HepG2 (cell line): Measurements from ENCODE around the gene OR2V2. TPM values are rescaled to one million over a fixed set of nuclear protein-coding genes. Genes with fewer than 3 reads are reported as not detected.

Source experiments
- NBN ChIP-seq: fragments of 450-650 bp; conservative IDR thresholded peaks from 2 replicates; pipeline ENCODE4 v1.6.1; 2017
- RFX1 ChIP-seq: fragments of 450-650 bp; IDR thresholded peaks from 2 replicates; pipeline ENCODE4 v1.6.1; 2017
- RXRA ChIP-seq: sonication (generic); formaldehyde crosslinking; IDR thresholded peaks from 2 replicates; pipeline ENCODE4 v1.5.1; 2020; ENCODE audit warnings: missing genetic modification reagents
- SCMH1 ChIP-seq: sonication (generic); formaldehyde crosslinking; IDR thresholded peaks from 2 replicates; pipeline ENCODE4 v1.9.0; 2021; ENCODE audit warnings: missing genetic modification reagents, mild to moderate bottlenecking, borderline replicate concordance
- polyA plus RNA-seq, 8 experiments: library from polyadenylated mRNA; depleted of rRNA in 3 of 8; stranded (reverse) in 7 of 8; unstranded in 1 of 8; fragments of >200 nt; fragmentation: Illumina TruSeq in 4 of 8; extraction: Trizol in 4 of 8; gene quantifications; 2 replicates each; pipeline versions ENCODE4 v1.2.1 to v1.2.3, GENCODE V29; 2011 to 2016; ENCODE audit warnings: low read depth in 4 of 8, missing spikeins in 1 of 8, mixed read lengths in 1 of 8; ENCODE audit not compliant: insufficient read depth in 1 of 8
- total RNA-seq, 5 experiments: library from RNA; depleted of rRNA; stranded (reverse); fragments of >200 nt; fragmentation: Illumina TruSeq; extraction: Trizol; gene quantifications; 2 replicates each; pipeline ENCODE4 v1.2.3, GENCODE V29; 2016; ENCODE audit warnings: low read depth in 1 of 5
- TF ChIP-seq, protein P1 (sequence below): fragments of 450-650 bp; IDR thresholded peaks from 2 replicates; pipeline ENCODE4 v1.6.1; 2017; ENCODE audit warnings: mild to moderate bottlenecking
- TF ChIP-seq, protein P2 (sequence below): sonication (generic); formaldehyde crosslinking; IDR thresholded peaks from 2 replicates; pipeline ENCODE4 v1.5.0; 2020; ENCODE audit warnings: missing genetic modification reagents
- TF ChIP-seq, protein P3 (sequence below): sonication (generic); formaldehyde crosslinking; IDR thresholded peaks from 2 replicates; pipeline ENCODE4 v1.5.0; 2020; ENCODE audit warnings: mild to moderate bottlenecking, missing genetic modification reagents, borderline replicate concordance

The OR2V2 gene
- total and polyA plus RNA-seq, 2 of the 13 experiments (the other 11 are each of a cell fraction or from before 2014, with no cell fraction given), result not detected

DNA sequence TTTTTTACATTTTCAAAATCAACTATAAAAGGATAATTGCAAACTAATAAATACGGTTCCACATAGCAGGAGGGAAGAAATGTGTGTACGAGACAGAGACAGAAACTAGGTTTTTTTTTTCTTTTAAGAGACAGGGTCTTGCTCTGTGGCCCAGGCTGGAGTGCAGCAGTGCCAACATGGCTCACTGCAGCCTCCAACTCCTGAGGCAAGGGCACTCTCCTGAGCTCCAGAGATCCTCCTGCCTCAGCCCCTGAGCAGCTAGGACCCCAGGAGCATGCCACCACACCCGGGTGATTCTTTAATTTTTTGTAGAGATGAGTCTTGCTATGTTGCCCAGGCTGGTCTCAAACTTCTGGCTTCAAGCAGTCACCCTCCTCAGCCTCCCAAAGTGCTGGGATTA lies 14.3 kb upstream of the OR2V2 start (continued):
- TF ChIP-seq, protein P1, sequence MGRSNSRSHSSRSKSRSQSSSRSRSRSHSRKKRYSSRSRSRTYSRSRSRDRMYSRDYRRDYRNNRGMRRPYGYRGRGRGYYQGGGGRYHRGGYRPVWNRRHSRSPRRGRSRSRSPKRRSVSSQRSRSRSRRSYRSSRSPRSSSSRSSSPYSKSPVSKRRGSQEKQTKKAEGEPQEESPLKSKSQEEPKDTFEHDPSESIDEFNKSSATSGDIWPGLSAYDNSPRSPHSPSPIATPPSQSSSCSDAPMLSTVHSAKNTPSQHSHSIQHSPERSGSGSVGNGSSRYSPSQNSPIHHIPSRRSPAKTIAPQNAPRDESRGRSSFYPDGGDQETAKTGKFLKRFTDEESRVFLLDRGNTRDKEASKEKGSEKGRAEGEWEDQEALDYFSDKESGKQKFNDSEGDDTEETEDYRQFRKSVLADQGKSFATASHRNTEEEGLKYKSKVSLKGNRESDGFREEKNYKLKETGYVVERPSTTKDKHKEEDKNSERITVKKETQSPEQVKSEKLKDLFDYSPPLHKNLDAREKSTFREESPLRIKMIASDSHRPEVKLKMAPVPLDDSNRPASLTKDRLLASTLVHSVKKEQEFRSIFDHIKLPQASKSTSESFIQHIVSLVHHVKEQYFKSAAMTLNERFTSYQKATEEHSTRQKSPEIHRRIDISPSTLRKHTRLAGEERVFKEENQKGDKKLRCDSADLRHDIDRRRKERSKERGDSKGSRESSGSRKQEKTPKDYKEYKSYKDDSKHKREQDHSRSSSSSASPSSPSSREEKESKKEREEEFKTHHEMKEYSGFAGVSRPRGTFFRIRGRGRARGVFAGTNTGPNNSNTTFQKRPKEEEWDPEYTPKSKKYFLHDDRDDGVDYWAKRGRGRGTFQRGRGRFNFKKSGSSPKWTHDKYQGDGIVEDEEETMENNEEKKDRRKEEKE, result no peak
- TF ChIP-seq RFX1, result no peak
- TF ChIP-seq NBN, result no peak
- TF ChIP-seq SCMH1 (CRISPR knock-in tag), result no peak
- TF ChIP-seq, protein P2, sequence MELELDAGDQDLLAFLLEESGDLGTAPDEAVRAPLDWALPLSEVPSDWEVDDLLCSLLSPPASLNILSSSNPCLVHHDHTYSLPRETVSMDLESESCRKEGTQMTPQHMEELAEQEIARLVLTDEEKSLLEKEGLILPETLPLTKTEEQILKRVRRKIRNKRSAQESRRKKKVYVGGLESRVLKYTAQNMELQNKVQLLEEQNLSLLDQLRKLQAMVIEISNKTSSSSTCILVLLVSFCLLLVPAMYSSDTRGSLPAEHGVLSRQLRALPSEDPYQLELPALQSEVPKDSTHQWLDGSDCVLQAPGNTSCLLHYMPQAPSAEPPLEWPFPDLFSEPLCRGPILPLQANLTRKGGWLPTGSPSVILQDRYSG, result no peak
- TF ChIP-seq RXRA (CRISPR knock-in tag), result no peak
- TF ChIP-seq, protein P3, sequence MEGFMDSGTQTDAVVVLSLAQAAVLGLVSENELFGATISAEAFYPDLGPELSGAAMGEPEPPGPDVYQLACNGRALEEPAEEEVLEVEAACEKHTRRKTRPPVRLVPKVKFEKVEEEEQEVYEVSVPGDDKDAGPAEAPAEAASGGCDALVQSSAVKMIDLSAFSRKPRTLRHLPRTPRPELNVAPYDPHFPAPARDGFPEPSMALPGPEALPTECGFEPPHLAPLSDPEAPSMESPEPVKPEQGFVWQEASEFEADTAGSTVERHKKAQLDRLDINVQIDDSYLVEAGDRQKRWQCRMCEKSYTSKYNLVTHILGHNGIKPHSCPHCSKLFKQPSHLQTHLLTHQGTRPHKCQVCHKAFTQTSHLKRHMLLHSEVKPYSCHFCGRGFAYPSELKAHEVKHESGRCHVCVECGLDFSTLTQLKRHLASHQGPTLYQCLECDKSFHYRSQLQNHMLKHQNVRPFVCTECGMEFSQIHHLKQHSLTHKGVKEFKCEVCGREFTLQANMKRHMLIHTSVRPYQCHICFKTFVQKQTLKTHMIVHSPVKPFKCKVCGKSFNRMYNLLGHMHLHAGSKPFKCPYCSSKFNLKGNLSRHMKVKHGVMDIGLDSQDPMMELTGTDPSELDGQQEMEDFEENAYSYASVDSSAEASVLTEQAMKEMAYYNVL (CRISPR knock-in tag), result no peak
